GM18861 (cell line): ENCODE data around the gene PCSK1.
A peak's percentile ranks its signal among the peaks of the same experiment; 100 is the strongest.

Experiments
- ATAC-seq: cut with Tn5 transposase; IDR thresholded peaks from one replicate; pipeline ENCODE4 v1.9.1; 2021; ENCODE audit not compliant: unreplicated experiment

PCSK1 gene

GRCh38 chr5:96433066-96433447 lies at the start of gene PCSK1:
PCSK1 (minus strand) TSS chr5:96433248; CDS start chr5:96433042, 206 bp downstream.
- no peak for ATAC-seq

GRCh38 chr5:96481867-96482266 lies 48.8 kb upstream of the PCSK1 start:
- no peak for ATAC-seq

GRCh38 chr5:96481009-96481786 lies 48.1 kb upstream of the PCSK1 start:
- no peak for ATAC-seq

DNA sequence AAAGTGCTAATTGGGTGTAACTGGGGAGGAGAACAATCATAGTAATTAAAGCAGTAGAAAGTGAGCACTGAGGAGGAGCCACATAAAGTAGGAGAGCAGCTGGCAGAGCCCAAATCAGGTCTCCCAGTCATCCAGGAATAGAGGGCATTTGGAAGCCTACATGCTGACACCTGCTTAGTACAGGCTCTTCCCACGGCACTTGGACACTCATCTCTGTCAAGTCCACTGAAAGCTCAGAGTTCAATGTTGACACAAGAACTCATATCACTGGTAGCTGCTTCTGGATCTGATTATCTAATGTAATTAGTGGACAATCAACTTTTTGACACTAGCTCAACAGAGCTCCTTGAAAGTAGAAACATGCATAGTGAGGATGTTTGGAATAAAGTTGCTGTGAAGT lies 45.9 kb upstream of the PCSK1 start:
- no peak for ATAC-seq

GRCh38 chr5:96476654-96477053 lies 43.6 kb upstream of the PCSK1 start:
- no peak for ATAC-seq

- no peak for ATAC-seq
These were observed 41.0 kb upstream of the PCSK1 start for GRCh38 chr5:96474073-96474472.

DNA sequence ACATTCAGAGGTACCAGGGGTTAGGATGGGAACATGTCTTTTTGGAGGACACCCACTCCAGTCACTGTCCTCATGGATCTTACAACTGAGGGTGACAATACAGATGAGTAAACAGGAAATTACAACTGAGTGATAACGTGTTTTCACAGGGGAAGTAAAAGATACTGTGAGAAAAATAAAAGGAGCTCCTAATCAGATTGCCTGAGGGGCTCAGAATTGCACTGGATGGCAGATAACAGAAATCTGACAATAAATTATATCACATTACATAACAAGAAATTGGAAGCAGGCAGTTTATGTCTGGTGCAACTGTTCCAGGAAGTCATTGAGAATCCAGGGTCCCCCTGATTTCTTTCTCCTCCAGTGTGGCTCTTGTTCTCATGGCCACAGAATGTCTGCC lies 40.1 kb upstream of the PCSK1 start:
- no peak for ATAC-seq

DNA sequence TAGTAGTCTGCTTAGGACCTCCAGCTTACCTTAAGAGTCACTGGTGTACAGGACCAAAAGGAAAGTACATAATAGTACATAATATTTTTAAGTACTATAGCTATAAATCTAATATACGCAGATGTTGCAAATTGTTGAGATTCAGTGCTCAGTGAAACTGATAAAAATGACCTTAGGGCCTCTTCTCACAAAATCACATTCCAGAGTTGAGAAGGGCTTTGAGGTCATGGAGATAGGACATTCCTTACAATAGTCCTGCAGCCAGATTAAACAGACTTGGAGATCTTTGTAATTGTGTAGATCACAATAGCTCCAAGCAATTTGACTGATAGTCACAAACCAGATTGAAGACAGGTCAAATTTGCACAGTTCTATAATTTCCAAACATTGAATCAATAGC lies 37.7 kb upstream of the PCSK1 start:
- no peak for ATAC-seq

- ATAC-seq = no peak
These were observed 35.9 kb upstream of the PCSK1 start for GRCh38 chr5:96468956-96469355.

DNA sequence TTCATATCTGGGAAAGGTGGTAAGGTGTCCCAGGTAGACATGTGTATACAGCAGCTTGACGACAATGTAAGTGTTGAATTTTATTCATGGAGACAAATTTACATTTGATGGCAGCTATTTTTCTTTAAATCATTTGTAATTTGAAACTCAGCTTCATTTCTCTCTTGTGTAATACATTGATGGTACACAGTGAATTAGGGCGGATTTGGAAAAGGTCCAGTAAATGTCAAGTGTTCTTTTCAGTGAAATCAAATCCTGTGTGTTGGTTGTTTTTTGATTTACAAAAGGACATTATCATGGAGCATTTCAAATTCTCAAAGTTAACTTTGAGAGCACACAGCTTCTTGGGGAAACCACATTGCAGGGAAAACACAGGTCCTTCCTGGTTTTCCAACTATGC lies 30.0 kb upstream of the PCSK1 start:
- ATAC-seq = no peak

DNA sequence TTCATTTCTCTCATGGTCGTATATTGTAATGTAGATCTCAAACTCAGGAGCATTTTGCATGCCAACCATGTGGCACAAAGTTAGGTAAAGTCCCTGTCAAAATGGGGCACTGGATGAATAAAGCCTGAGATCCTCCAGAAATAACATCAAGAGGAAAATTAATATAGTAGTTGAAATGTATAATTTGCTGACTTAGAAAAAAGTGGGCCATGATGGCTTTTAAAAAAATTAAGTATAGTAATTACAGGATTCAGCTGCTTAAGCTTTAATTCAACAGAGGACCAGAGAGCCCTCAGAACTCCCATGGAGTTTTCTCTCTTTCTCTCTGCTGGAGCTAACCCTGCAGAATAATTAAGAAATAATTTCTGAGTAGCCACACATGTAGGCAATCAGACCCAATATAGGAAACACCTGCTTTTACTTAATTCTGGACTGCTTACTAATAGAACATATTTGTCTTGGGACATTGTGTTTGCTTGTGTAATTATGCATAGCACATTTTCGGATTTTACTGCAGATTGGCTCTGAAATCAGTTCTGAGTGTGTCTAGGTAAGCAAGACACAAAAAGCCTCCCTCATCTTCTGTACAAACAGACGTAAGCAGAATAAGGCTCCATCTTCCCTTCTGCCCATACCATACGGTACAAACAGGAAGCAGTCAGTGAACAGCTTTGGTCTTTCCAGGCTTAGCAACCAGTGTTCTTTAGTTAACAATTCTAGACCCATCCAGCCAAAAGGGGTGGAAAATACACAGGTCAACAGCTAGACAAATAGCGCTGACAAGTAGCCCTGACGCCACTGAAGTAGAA lies 26.5 kb upstream of the PCSK1 start:
- no peak for ATAC-seq

GRCh38 chr5:96458176-96458575 lies 25.1 kb upstream of the PCSK1 start:
- no peak for ATAC-seq

GRCh38 chr5:96455789-96456188 lies 22.7 kb upstream of the PCSK1 start:
- ATAC-seq = no peak

- ATAC-seq = no peak
These were observed 20.3 kb upstream of the PCSK1 start for GRCh38 chr5:96453394-96453793.

DNA sequence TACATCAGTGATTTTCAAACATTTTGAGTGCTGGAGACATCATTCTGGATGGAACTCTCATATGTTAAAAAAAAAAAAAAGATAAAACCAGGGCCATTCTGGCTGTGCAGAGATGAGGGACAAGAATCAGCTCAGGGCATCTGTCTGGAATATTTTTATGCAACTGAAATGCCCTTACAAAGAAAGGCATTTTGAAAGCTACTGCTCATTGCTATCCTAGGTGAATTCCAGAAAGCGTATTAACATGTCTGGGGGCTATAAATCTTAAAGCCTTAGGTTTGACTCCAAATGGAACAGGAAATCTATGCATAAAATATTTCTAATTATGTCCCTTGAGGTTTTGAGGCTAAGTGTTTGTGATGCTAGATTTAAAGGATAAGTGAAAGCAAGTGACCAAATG lies 14.9 kb upstream of the PCSK1 start:
- no peak for ATAC-seq

- ATAC-seq = peak; percentile 5
These were observed 7.1 kb upstream of the PCSK1 start for GRCh38 chr5:96440185-96440538.

GRCh38 chr5:96439477-96440184 lies 6.6 kb upstream of the PCSK1 start:
- peak; percentile 95 for ATAC-seq

- peak; percentile 64 for ATAC-seq
These were observed 1.2 kb upstream of the PCSK1 start for GRCh38 chr5:96434201-96434645.

DNA sequence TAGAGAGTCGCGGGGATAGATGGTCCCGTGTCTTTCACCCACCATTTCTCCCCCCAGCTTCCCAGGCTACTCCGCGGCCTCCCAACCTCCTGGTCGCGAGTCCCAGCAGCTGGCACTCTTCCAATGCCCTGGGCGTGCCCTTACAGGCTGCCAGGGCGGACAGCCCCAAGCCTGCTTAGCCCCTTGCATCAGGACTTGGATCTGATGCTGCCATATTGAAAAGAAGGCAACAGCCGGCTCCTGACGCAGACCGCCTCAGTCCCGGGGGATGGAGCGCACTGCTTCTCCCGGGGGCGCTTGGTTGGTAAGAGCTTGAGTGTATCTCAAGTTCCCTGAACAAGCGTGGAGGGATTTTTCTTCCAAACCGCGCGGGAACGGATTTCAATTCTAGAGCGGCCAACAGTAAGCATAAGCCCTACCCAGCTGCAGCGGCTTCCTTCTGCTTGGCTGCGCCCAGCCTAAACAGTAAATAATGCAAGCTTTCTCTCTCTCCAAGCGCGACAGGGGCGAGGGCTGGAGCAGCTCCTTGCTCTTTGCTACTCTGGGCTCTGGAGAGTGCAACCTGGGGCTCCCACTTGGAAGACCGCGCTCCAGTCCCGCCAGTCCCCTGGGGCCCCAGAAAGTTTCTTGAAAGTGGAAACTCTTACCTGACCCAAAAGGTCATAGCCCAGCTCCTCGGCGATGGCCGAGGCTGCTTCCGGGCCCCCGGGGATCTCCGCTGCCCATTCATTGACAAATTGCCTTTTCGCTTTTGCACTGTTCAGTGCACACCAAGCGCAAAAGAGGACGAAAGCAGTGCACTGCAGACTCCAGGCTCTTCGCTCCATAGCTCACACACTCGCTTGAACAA lies 607 bp downstream of the PCSK1 start:
- ATAC-seq = no peak

DNA sequence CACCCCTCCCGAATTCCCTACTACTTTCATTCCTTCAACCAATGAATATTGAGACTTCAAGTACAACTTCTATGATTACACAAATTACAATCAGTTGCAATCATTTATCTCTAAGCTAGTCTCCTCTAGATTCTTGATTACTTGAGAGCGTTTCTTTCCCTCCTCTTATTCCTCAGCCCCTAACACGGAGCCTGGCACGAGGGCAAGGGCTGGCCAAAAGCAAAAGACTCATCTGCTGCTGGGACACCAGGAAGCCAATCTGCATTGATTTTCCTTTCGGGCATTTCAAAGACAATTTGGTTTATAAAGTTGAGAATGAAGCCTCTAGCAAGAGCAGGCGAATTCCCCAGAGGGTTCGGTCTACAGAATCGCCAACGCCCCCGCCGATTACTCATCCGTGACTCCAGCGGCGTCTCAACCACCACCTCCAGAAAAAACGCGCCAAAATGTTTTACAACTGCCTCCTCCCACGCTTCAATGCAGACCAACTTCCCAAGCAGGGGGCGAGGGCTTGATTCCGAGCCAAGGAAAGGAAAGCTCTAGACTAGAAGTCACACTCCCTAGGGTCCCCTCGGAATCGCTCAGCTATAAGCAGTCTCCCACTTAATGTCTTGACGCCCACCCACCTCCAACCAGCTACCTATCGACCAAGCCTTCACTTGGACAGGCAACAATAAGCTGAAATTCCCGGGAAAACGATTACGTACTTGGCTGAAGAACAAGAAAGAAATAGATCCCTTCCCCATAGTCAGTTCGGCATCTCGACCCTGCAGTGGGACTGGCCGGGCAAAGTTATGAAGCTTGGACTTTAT lies 1.5 kb downstream of the PCSK1 start:
- ATAC-seq = no peak
